GM21528 (cell line): Measurements from ENCODE around the gene HOXB6.

ENCODE experiments used
- ATAC-seq: cut with Tn5 transposase; IDR thresholded peaks from one replicate; pipeline ENCODE4 v1.9.1; 2021; ENCODE audit warnings: mild to moderate bottlenecking, moderate library complexity; ENCODE audit not compliant: unreplicated experiment, low FRiP score

The HOXB6 gene

GRCh38 chr17:48546924-48547807 is 57.6 kb downstream of the HOXB6 start:
- no peak for ATAC-seq

GRCh38 chr17:48546137-48546923 is 58.5 kb downstream of the HOXB6 start:
- no peak for ATAC-seq
